NOMO-1 treated with dmso at 0.1 percent for 144 hours (cell line): Measurements from ENCODE around the gene ESYT1.

ENCODE experiments used
- DNase-seq: peaks from one replicate; lab custom pipeline; 2025; ENCODE audit not compliant: unreplicated experiment; lab: John Stamatoyannopoulos, UW

The ESYT1 gene

GRCh38 chr12:56172839-56173238, 44.8 kb downstream of the ESYT1 start:
- DNase-seq = no peak

- DNase-seq = no peak
Observed at GRCh38 chr12:56178347-56178746, 50.3 kb downstream of the ESYT1 start.

- no peak for DNase-seq
Observed at GRCh38 chr12:56186957-56187356, 58.9 kb downstream of the ESYT1 start.

- no peak for DNase-seq
Observed at GRCh38 chr12:56188131-56188777, 60.2 kb downstream of the ESYT1 start.

GRCh38 chr12:56188778-56189098, 60.7 kb downstream of the ESYT1 start:
- DNase-seq = no peak

GRCh38 chr12:56189099-56189917, 61.2 kb downstream of the ESYT1 start, which contains the start of gene SMARCC2:
Gene SMARCC2, minus strand, starts transcription at chr12:56189483. Its CDS starts 22 bp downstream, at chr12:56189461.
- DNase-seq = peak; percentile 77

GRCh38 chr12:56189918-56190694, 62.0 kb downstream of the ESYT1 start:
- DNase-seq = peak; percentile 52

GRCh38 chr12:56190695-56191155, 62.7 kb downstream of the ESYT1 start:
- no peak for DNase-seq

GRCh38 chr12:56192582-56192981, 64.5 kb downstream of the ESYT1 start:
- DNase-seq = no peak

GRCh38 chr12:56193025-56193578, 65.0 kb downstream of the ESYT1 start:
- peak; percentile 54 for DNase-seq
